ENCODE measurements around the gene MAN1C1. TPM values are rescaled to one million over a fixed set of nuclear protein-coding genes. Genes with fewer than 3 reads are reported as not detected.

The MAN1C1 gene
- total RNA-seq (2021; ENCODE audit: unreplicated experiment) = 1.2 TPM
- 0.99 and 1.4 TPM in 2 replicates for polyA plus RNA-seq (2012)
- percentile 29 among the genes with signal in this experiment for Bru-seq, nascent RNA
- BruChase-seq, experiment 1, labeled RNA remaining after a 6-hour chase = percentile 23 among the genes with signal in this experiment
- BruChase-seq, experiment 2, labeled RNA remaining after a 2-hour chase = percentile 31 among the genes with signal in this experiment
- long read RNA-seq, full-length matches to known transcripts = 1 of 2 reads
- long read RNA-seq, partial matches to known transcripts = 1 of 2 reads
- long read RNA-seq, other reads (novel, unspliced or antisense) = 0 of 2 reads

DNA sequence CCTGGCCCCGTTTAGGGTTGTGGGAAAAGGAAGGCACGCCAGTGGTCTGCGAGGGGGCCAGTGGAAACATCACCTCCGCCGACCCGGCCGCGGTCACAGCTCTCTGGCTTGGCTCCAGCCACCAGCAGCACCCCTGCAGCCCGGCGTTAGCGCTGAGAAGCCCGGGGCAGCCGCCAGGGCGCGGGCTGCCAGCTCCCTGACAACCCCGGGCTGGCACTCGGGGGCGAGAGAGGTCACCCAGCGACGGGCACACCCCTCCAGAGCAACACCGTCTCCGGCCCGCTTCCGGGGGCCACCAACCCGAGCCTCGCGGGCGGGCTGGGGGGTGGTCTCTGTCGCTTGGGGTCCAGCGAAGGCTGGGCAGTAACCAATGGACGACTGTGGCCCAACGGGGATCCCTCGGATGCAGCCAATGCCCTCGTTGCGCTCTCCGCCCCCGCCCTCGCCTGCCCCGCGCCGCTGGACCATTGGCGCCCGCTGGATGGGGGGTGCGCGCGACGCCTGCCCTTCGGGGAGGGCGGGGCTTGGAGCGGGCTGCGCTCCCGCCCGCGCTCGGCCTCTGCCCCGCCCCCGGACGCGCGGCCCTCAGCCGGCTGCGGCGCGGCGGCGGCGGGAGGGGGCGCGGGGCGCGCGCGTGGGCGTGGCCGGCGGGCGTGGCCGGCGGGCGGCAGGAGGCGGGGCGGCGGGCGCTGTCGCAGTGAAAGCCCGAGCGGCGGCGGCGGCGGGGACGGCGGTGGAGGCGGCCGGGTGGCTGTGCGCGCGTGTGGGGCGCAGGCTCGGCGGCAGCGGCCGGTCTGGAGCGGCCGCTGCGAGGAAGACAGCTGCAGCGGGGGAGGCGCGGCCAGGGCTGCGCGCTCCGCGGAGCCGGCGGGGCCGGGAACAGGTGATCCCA is at the start of gene MAN1C1:
MAN1C1 (plus strand) TSS at position 697 of the 892 bp plus-strand sequence. CDS start 1,007 bp downstream, outside the sequence.
- Histone ChIP-seq H3K4me2 (ENCODE audit: low read length) (peak within 1 kb of the TSS; percentile 98), H3K36me3 (ENCODE audit: control insufficient read depth in 1 of 2, insufficient read depth in 2 of 2, low read length in 2 of 2) (no peaks in the 10 kb centered on the region), H3K4me1 (ENCODE audit: control insufficient read depth in 1 of 2, insufficient read depth in 2 of 2, low read length in 2 of 2) (peaks cover 5 to 13% of the 10 kb centered on the region in 2 experiments; a peak in 3 of 4 replicates), H3K9me3 (ENCODE audit: control insufficient read depth in 1 of 2, insufficient read depth in 1 of 2, low read depth in 1 of 2, low read length in 2 of 2) (no peaks in the 10 kb centered on the region), H2AFZ (ENCODE audit: low read depth, low read length, poor library complexity, severe bottlenecking) (peak within 1 kb of the TSS; percentile 68), H3K27ac (ENCODE audit: low read depth, low read length) (peak within 1 kb of the TSS; percentile 55; the same call in 1 of the 2 replicates), H4K20me1 (ENCODE audit: insufficient read depth) (no peaks in the 10 kb centered on the region), H3K79me2 (ENCODE audit: insufficient read depth, low read length) (no peaks in the 10 kb centered on the region), H3K4me3 (replicated peaks in 1 of 2; ENCODE audit: low read depth in 1 of 2, low read length in 2 of 2) (peak within 1 kb of the TSS; percentile 64 to 72), H3K9ac (ENCODE audit: low read length) (peak within 1 kb of the TSS; percentile 62), H3K9me2 (ENCODE audit: insufficient read depth) (no peaks in the 10 kb centered on the region), H3K27me3 (ENCODE audit: insufficient read depth, low read length) (peaks cover 13% of the 10 kb centered on the region; the same call in 1 of the 2 replicates)
- intact Hi-C loops (cut with micrococcal nuclease) = loop anchor here (5.0 kb wide), 1 partner anchor 181 kb away; no protein-coding TSS in a partner anchor
- ChIA-PET CTCF (interaction anchor here (0.9 kb wide), 1 partner anchor 182 kb away, joined by 8 read pairs; no protein-coding TSS in a partner anchor), POLR2A (no interaction called here), RAD21 (ENCODE audit: low non-redundant PET in 1 of 2, low total read pairs in 2 of 2, uncharacterized antibody in 2 of 2, unreplicated experiment in 2 of 2) (no interaction called here)
- peak; percentile 95 for ATAC-seq
- peak; percentile 69 for DNase-seq (ENCODE audit: low read depth, low spot score)
- no peak for TF ChIP-seq CBX3 (IDR thresholded peaks at IDR 0.05; ENCODE audit: low read depth)
- TF ChIP-seq, protein P1, sequence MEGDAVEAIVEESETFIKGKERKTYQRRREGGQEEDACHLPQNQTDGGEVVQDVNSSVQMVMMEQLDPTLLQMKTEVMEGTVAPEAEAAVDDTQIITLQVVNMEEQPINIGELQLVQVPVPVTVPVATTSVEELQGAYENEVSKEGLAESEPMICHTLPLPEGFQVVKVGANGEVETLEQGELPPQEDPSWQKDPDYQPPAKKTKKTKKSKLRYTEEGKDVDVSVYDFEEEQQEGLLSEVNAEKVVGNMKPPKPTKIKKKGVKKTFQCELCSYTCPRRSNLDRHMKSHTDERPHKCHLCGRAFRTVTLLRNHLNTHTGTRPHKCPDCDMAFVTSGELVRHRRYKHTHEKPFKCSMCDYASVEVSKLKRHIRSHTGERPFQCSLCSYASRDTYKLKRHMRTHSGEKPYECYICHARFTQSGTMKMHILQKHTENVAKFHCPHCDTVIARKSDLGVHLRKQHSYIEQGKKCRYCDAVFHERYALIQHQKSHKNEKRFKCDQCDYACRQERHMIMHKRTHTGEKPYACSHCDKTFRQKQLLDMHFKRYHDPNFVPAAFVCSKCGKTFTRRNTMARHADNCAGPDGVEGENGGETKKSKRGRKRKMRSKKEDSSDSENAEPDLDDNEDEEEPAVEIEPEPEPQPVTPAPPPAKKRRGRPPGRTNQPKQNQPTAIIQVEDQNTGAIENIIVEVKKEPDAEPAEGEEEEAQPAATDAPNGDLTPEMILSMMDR (IDR thresholded peaks at IDR 0.05 in 2 of 3, conservative IDR thresholded peaks at IDR 0.05 in 1 of 3; ENCODE audit: borderline replicate concordance in 1 of 3, insufficient read depth in 1 of 3, low read depth in 2 of 3, low read length in 2 of 3) = peak in 2 of 3 experiments; percentile 50; a peak in 4 of 6 replicates
- TF ChIP-seq EGR1 (IDR thresholded peaks at IDR 0.05; ENCODE audit: low read depth) = peak; percentile 94
- no peak for TF ChIP-seq CEBPB (IDR thresholded peaks at IDR 0.05; ENCODE audit: low read depth)
- TF ChIP-seq ZNF274 (IDR thresholded peaks at IDR 0.05; ENCODE audit: low read depth, low read length) = no peak
- TF ChIP-seq POLR2AphosphoS5 (IDR thresholded peaks at IDR 0.05; ENCODE audit: low read depth, low read length) = peak; percentile 25; the same call in 1 of the 2 replicates
- BruUV-seq (replicated peaks) = no TSS peak

Measured in HCT116 (cell line).